GM21447 (cell line): ENCODE results near the gene KLHDC8A.
"Not testable (repeated sequence)": the region's sequence is repeated elsewhere in the genome, so short reads cannot be mapped to it uniquely, and the experiment has no call there.

Experiments
- ATAC-seq: cut with Tn5 transposase; IDR thresholded peaks from one replicate; pipeline ENCODE4 v1.9.1; 2021; ENCODE audit not compliant: unreplicated experiment

The KLHDC8A gene, protein sequence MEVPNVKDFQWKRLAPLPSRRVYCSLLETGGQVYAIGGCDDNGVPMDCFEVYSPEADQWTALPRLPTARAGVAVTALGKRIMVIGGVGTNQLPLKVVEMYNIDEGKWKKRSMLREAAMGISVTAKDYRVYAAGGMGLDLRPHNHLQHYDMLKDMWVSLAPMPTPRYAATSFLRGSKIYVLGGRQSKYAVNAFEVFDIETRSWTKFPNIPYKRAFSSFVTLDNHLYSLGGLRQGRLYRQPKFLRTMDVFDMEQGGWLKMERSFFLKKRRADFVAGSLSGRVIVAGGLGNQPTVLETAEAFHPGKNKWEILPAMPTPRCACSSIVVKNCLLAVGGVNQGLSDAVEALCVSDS

GRCh38 chr1:205356440-205357139 lies at the start of gene KLHDC8A:
Gene KLHDC8A, minus strand, starts transcription at chr1:205356922. Its CDS starts 13,318 bp downstream, at chr1:205343604.
- no peak for ATAC-seq

DNA sequence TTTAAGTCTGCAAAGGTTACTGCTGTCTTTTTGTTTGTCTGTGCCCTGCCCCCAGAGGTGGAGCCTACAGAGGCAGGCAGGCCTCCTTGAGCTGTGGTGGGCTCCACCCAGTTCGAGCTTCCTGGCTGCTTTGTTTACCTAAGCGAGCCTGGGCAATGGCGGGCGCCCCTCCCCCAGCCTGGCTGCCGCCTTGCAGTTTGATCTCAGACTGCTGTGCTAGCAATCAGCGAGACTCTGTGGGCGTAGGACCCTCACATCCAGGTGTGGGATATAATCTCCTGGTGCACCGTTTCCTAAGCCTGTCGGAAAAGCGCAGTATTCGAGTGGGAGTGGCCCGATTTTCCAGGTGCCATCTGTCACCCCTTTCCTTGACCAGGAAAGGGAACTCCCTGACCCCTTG lies 49.5 kb upstream of the KLHDC8A start:
- ATAC-seq: not testable (repeated sequence)

GRCh38 chr1:205404484-205404883 lies 47.8 kb upstream of the KLHDC8A start:
- ATAC-seq: not testable (repeated sequence)

DNA sequence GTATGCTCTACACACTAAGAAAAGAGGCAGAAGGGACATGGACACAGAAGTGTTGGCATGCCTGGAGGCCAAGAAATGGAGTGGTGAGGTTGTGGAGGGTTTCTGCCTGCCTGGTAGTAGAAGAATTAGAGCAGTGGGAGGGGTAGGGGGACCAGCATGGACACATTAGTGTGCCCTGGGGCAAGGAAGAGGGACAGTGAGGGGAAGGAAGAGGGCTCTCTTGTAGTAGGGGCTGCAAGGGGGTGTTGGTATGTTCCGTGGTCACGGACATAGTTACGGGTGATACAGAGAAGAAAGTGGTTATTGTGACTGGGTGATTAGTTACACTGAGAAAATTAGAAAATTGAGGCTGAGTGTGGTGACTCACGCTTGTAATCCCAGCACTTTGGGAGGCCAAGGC lies 41.9 kb upstream of the KLHDC8A start:
- no peak for ATAC-seq

DNA sequence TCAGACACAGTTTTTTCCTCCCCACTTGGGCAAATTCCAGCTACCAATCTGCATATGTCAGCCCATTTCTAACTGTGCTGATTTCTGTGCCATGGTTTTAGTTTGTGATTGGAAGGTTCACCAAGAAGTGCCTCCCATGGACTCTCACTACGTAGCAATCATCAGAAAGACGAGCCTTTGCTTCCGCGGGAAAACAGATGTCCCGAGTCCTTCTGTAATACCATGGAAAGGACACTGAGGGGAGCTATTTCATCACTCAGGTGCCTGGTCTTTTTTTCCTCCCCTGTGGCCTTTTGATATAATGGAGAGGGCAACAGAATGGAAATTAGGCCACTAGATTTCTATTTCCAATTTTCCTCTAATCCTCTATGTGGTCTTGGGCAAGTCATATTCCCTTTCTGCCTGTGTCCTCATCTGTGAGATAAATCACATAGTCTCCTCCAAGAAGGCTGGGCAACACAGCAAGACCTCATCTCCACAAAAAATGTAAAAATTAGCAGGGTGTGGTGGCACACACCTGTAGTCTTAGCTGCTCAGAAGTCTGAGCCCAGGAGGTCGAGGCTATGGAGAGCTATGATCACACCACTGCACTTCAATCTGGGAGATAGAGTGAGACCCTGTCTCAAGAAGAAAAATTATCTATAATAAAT lies 40.4 kb upstream of the KLHDC8A start:
- ATAC-seq: no peak

- ATAC-seq: no peak
These were observed 38.9 kb upstream of the KLHDC8A start for GRCh38 chr1:205395616-205396015.

DNA sequence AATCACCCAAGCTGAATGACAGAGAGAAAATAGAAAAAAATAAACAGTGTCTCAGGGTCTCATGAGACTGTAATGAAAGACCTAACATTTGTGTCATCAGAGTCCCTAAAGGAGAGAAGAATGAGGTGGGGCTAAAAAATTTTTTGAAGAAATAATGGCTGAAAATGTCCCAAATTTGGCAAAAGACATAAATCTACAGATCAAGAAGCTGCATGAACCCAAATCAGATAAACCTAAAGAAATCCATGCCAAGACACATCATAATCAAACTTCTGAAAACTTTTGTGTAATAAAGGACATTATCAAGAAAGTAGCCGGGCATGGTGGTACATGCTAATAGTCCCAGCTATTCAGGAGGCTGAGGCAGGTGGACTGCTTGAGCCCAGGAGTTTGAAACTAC lies 35.9 kb upstream of the KLHDC8A start:
- no peak for ATAC-seq

DNA sequence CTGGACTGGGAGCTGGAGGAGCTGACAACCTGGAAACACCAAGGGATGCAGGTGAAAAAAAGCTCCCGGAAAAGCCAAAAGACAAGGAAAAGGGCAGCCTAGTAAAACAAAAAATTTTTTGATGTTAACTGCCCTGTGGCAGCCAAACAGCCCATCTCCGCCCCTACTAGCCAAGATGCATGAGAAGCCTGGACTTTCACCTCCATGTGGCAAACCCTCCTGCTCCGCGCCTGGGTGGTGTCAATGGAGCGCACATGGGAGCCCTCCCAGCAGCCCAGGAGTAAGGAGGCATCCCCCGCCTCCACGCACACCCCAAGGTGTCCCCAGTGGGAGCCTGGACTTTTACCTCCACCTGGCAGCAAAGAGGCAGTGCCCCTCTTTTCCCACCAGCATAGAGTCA lies 34.7 kb upstream of the KLHDC8A start:
- no peak for ATAC-seq

GRCh38 chr1:205387845-205388244 lies 31.1 kb upstream of the KLHDC8A start:
- no peak for ATAC-seq

- ATAC-seq: not testable (repeated sequence)
These were observed 26.3 kb upstream of the KLHDC8A start for GRCh38 chr1:205382990-205383389.

DNA sequence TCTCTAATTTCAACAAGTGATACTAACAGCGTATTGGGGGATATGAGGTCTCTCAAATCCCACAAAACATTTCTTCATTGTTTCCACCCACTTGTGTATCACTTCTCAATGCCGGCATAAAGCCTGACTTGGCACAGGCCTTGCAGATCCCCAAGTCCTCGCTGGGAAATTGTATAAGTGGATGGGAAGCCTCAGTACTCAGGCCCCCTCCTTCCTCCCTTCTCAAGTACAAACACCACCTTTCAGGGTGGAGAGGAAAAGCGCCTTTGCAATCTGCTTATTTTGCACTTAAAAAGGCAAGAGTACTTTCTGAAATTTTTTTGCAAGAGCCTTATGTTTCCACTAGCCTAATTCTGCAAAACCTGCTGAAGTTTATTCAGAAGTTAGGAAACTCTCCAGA lies 25.8 kb upstream of the KLHDC8A start:
- no peak for ATAC-seq

DNA sequence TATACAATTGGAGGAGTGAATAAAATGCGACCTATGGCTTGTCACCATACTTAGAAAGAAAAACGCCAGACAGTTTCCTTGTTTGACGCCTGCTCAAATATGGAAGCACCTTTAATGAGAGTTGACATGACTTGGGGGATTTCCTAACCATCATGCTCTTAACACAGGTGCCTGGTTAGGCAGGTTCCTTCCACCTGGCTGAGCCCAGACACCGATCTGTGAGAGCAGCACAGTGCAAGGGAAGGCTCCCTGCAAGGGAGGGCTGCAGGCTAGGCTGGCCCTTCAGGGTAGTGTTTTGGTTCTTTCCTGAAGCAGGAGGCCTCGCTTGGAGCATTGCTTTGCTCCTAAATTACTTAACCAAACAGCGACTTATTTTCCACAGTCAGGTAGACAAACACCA lies 24.6 kb upstream of the KLHDC8A start:
- no peak for ATAC-seq

DNA sequence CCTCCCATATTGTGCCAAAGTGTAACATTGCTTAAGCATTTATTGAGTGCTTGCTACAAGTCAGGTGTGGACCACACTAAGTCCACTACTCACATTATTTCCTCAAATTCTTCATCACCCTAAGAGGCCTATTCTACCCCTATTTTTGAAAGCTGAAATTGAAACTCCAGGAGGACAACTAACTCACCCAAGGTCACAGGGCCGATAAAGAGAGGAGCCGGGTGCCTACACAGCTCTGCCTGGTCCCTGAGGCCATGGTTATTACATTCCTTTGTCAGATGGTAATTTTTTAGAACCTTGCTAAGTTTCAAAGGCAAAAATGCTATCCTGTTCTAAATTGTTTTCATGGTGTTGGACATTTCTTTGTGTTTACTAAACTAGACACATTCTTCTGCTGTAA lies 24.2 kb upstream of the KLHDC8A start:
- no peak for ATAC-seq

- ATAC-seq: no peak
These were observed 22.3 kb upstream of the KLHDC8A start for GRCh38 chr1:205379056-205379455.

DNA sequence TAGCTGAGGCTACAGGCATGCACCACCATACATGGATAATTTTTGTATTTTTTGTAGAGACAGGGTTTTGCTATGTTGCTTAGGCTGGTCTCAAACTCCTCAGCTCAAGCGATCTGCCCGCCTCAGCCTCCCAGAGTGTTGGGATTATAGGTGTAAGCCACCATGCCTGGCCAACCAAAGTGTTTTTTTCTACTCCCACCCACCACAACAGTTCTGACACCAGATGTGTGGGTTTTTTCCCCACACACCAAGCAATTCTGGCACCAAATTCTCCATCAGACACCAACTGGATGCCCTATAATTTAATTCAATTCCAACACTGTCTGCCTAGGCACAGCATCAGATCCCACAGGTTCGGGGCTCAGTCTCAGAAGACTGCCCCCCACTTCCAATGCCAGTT lies 20.6 kb upstream of the KLHDC8A start:
- no peak for ATAC-seq

- ATAC-seq: no peak
These were observed 20.0 kb upstream of the KLHDC8A start for GRCh38 chr1:205376739-205377138.

DNA sequence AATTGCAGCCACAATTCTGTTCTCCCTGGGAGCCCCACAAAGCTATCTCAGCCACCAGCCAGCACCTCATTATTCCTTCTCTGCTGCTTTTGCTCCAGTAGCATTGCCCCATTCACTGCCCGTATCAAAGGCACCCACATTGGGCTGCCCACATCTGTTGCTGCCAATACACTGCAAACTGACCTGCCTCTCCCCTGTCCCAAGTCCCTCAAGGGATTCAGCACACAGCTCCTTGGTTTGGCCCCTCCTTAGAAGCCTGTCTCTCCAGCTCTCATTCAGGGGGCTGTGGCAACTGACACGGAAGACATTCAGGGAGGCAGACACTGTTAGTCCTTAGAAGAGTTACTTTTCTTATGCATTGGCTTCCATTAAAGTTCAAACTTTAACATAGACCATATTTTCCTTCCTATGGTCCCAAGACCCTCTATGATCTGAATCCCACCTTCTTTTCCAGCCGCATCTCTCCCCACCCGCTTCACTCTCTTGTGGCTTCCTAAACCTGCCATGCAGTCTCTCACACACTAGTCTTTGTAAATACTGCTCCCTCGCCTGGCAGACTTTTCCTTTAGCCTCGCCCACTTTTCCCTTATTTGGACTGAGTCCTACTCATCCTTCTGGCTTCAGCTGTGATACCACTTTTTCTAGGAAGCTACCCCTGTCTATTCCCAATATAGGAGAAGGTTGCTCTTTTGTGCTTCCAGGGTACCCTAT lies 19.3 kb upstream of the KLHDC8A start:
- ATAC-seq: no peak

DNA sequence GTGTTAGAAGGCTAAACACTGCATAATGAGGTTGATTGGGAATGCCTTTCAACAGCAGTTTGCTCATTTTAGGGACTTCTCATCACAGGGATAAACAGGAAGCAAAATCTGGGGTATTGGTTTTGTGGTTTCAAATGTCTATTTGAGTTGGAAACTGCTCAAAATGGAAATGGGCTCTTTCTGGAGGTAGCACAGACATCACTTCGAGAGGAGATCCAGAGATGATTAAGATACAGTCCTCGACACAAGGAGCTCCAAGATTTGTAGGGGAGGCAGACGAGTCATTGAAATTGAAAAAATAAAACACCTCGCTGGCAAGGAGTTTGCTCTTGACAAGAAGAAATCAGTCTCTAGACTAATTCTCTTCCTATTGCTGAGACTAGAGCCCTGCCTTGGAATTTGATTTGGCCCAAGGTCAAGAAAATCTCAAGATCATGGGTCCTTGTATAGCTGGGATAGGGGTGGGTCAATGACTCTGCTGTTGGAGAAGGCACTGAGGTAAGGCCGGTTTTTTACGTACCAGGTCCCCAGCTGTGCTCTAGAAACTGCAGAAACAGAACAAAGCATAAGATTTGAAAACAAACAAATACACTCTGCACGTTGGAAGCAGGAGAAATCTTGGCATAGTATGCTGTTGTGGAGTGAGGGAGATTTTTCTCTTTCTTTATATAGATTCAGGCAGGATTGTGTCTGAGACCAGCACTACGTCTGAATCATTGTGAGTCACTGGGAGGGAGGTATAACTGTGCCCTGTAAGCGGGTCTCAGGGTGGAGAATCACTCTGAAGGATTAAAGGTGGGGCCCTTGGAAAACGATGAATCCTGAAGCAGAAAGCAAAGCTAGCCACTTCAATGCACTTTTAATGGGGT lies 17.7 kb upstream of the KLHDC8A start:
- ATAC-seq: no peak

GRCh38 chr1:205373798-205374175 lies 17.1 kb upstream of the KLHDC8A start:
- no peak for ATAC-seq

- no peak for ATAC-seq
These were observed 16.5 kb upstream of the KLHDC8A start for GRCh38 chr1:205373022-205373797.
